ENCODE data around the gene FBXO34.
"Not testable (repeated sequence)": the region's sequence is repeated elsewhere in the genome, so short reads cannot be mapped to it uniquely, and the experiment has no call there.

Gene FBXO34

DNA sequence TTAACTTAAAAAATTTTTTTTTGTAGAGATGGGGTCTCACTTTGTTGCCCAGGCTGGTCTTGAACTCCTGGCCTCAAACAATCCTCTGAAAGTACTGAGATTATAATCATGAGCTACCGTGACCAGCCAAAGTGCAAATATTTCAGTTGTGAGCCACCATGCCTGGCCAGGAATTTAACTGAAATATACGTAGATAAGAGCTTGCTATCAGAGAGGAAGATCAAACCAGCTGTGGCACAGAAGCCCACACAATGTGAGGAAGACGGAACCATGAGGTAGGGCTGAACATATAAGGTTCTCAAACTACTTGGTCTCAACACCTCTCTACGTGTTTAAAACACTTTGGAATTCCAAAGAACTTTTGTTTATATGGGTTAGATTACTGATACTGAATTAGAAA lies 111.3 kb downstream of the FBXO34 start:
- DNase-seq (ENCODE audit: low spot score), result no peak

DNA sequence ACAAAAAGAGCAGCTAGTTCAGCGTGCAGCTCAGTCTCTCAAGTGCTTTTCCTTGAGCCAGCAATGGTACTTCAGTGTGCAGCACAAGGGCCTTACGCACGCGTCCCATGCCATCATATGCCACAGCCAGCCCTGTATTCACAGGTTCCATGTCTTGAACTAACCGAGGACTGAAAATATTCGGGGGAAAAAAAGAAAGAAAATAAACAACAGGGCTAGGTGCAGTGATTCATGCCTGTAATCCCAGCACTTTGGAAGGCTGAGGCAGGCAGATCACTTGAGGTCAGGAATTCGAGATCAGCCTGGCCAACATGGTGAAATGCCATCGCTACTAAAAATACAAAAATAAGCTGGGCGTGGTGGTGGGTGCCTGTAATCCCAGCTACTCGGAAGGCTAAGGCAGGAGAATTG lies 111.8 kb downstream of the FBXO34 start:
- not testable (repeated sequence) for DNase-seq (ENCODE audit: low spot score)

More for the DNA sequence above, 111.3 kb downstream of the FBXO34 start:
- TF ChIP-seq, protein P1, sequence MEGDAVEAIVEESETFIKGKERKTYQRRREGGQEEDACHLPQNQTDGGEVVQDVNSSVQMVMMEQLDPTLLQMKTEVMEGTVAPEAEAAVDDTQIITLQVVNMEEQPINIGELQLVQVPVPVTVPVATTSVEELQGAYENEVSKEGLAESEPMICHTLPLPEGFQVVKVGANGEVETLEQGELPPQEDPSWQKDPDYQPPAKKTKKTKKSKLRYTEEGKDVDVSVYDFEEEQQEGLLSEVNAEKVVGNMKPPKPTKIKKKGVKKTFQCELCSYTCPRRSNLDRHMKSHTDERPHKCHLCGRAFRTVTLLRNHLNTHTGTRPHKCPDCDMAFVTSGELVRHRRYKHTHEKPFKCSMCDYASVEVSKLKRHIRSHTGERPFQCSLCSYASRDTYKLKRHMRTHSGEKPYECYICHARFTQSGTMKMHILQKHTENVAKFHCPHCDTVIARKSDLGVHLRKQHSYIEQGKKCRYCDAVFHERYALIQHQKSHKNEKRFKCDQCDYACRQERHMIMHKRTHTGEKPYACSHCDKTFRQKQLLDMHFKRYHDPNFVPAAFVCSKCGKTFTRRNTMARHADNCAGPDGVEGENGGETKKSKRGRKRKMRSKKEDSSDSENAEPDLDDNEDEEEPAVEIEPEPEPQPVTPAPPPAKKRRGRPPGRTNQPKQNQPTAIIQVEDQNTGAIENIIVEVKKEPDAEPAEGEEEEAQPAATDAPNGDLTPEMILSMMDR (IDR thresholded peaks at IDR 0.05; ENCODE audit: extremely low read depth, missing control alignments), result no peak

DNA sequence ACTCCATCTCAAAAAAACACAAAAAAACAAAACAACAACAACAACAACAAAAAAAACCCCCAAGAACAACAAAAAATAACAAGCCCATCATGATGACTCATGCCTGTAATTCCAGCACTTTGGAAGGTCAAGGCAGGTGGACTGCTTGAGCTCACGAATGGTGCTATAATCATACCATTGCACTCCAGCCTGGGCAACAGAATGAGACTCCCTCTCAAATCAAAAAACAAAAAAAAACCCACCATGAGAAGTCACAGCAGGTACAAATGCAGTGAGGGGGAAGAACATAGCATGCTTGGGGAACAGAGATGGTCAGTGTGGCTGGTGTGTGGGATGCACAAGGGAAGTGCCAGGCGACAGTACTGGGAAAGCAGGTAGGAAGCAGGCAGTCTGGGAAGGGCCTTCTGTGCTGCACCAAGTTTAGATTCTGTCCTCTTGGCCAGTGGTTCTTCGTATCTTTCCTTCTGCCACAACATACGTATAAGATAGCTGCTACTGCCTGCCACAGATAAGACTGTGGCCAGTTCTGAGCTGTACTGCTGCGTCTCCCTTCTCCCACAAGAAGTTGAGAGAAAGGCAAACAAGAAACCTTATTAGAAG lies 112.4 kb downstream of the FBXO34 start:
- no peak for DNase-seq (ENCODE audit: low spot score)

DNA sequence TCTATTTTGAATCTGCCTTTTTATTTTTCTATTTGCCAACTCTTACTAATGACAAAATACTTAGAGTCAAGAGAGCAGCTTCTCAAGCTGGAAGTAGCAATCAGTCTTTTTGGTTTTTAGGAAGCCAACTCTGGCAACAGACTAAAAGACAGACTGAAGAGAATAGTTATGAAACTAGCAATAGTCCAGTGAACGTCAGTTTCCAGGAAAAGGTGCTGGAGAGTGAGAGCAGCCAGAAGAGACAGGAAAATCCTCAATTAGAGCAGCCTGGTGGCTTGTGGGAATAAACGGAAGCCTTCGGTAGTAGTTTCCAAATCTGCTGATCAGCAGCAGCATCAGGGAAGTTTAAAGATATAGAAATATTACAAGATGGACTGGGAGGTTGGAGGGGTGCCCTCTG lies 113.3 kb downstream of the FBXO34 start:
- DNase-seq (ENCODE audit: low spot score), result no peak
- TF ChIP-seq, protein P1 (IDR thresholded peaks at IDR 0.05; ENCODE audit: extremely low read depth, missing control alignments), result no peak

More for the DNA sequence above, 112.4 kb downstream of the FBXO34 start:
- TF ChIP-seq, protein P1 (IDR thresholded peaks at IDR 0.05; ENCODE audit: extremely low read depth, missing control alignments), result no peak

DNA sequence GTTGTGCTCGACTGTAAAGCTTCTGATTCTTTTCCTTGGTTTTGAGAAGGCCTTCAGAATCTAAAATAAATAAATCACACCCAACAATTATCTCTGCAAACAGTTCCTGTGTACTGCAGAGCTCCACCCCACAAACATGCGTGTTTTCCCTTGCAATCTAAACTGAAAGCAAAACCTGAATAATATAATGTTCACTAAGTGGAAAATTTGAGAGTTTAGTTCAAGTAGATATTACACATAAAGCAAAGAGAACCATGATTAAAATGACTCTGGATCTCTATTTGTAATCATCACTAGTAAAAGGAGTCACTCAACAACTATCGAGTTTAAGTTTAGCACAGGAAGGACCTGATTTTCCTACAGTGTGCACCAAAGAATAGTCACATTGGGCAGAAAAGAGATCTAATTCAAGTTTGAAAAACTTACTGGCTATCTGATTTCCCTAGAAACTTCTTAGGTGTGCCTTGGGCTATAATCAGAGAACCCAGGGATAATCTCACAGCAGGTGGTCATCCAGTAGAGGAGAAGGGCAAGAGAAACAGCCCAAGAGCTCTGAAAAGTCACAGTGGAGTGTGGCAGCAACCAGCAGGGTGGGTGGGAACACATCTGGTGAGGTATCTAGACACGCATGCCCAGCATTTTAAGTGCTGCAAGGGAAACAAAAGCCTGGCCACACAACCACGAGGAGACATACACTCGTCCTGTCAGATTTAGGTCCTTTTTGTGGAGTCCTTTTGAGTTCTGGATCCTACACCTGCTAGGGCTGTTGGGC lies 115.0 kb downstream of the FBXO34 start:
- DNase-seq (ENCODE audit: low spot score), result no peak

DNA sequence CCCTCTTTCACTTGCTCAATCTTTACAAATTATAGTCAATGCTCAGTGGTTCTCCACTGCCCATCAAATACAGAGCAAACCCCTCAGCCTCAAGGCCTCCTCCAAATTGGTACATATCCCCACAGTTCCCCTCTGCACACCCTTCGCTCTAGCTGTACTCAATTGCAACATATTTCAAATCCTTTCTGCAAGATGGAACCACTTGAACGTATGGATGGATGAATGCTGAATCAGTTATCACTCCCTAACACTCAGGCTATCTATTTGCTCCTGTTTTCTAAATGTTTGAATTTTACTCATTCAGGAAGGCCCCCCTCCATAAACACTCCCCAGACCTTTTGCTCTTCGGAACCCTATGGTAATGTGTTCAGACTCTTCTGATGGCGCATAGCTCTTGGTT lies 115.9 kb downstream of the FBXO34 start:
- TF ChIP-seq, protein P1 (IDR thresholded peaks at IDR 0.05; ENCODE audit: extremely low read depth, missing control alignments), result no peak
- no peak for DNase-seq (ENCODE audit: low spot score)

More for the DNA sequence above, 115.0 kb downstream of the FBXO34 start:
- TF ChIP-seq, protein P1 (IDR thresholded peaks at IDR 0.05; ENCODE audit: extremely low read depth, missing control alignments), result no peak

DNA sequence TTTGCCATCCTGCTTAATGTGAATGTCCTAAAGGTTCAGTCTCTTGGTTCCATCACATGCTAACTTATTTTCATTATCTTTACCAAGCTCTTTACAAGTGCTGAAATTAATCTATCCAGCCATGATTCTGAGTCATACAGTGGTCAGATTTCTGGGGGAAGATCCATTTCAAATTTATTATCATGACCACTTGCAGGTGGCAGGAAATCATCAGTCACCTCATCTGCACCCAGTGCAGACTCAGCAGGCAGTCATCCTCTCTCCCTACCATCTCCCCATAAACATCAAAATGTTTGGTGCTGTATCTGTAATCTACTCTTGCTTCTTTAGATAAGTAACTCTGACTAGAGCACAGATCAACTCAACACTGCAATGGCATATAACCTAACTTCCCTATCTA lies 116.9 kb downstream of the FBXO34 start:
- no peak for DNase-seq (ENCODE audit: low spot score)
- TF ChIP-seq, protein P1 (IDR thresholded peaks at IDR 0.05; ENCODE audit: extremely low read depth, missing control alignments), result no peak

Measured in GM20000 (cell line).